Esophagus muscularis mucosa (tissue), 4 donors: ENCODE results near the gene CNR2. TPM values are rescaled to one million over a fixed set of nuclear protein-coding genes. Genes with fewer than 3 reads are reported as not detected.
"Not testable (repeated sequence)": the region's sequence is repeated elsewhere in the genome, so short reads cannot be mapped to it uniquely, and the experiment has no call there.

Experiments
- DNase-seq: peaks from one replicate; pipeline ENCODE4 v3.0.0-alpha.2; 2017; ENCODE audit errors: extremely low spot score
- H3K27ac ChIP-seq, 4 donors: fragments of 200-600 bp; sonication (generic); replicated peaks in 1 of 4; 1 replicate in 3 of 4; 2 replicates in 1 of 4; pipeline ENCODE4 v1.5.1; 2016 to 2019; ENCODE audit warnings: mild to moderate bottlenecking in 1 of 4
- H3K27me3 ChIP-seq, 4 donors: fragments of 200-600 bp; sonication (generic); one replicate each; pipeline versions ENCODE4 v1.5.1 to v1.6.0; 2016 to 2019
- H3K36me3 ChIP-seq, 4 donors: fragments of 200-600 bp; sonication (generic); one replicate each; pipeline ENCODE4 v1.5.1; 2016 to 2019
- H3K4me1 ChIP-seq, 4 donors: fragments of 200-600 bp; sonication (generic); one replicate each; pipeline ENCODE4 v1.5.1; 2016 to 2019
- H3K4me3 ChIP-seq, 4 donors: fragments of 200-600 bp; sonication (generic); 1 replicate in 2 of 4; 2 replicates in 2 of 4; pipeline ENCODE4 v1.5.1; 2016 to 2019; ENCODE audit warnings: mild to moderate bottlenecking in 4 of 4, moderate library complexity in 1 of 4
- H3K9me3 ChIP-seq, 4 donors: fragments of 200-600 bp; sonication (generic); 1 replicate in 3 of 4; 2 replicates in 1 of 4; pipeline ENCODE4 v1.5.1; 2016 to 2019
- CTCF ChIP-seq, 3 experiments: fragments of 200-600 bp in 2 of 3; fragments of 450-650 bp in 1 of 3; sonication (generic) in 2 of 3; IDR thresholded peaks; one replicate each; pipeline ENCODE4 v1.5.1; 2017 to 2019; ENCODE audit warnings: antibody characterized with exemption in 3 of 3, mild to moderate bottlenecking in 2 of 3, moderate library complexity in 1 of 3
- EP300 ChIP-seq: sonication (generic); formaldehyde crosslinking; IDR thresholded peaks from one replicate; pipeline ENCODE4 v1.6.1; 2017; ENCODE audit warnings: antibody characterized with exemption
- POLR2A ChIP-seq: fragments of 450-650 bp; IDR thresholded peaks from one replicate; pipeline ENCODE4 v1.6.1; 2017; ENCODE audit warnings: antibody characterized with exemption, moderate library complexity, mild to moderate bottlenecking, low read depth
- POLR2AphosphoS5 ChIP-seq, 2 donors: sonication (generic); formaldehyde crosslinking; IDR thresholded peaks; one replicate each; pipeline ENCODE4 v1.6.1; 2017; ENCODE audit warnings: antibody characterized with exemption in 2 of 2
- WGBS: methylation state at CpG from one replicate; pipeline ENCODE4 v1.1.5; 2018; 5-methylcytosine and 5-hydroxymethylcytosine counted together
- intact Hi-C: fragments of 100-400 bp; cut with DNase I; formaldehyde crosslinking; loops from one replicate; pipeline ENCODE4 v1.15.1; 2023
- total RNA-seq, 4 donors: library from RNA; depleted of rRNA; stranded (reverse); fragments of >200 nt; gene quantifications; one replicate each; pipeline versions ENCODE4 v1.1.0 to v1.2.1, GENCODE V29; 2016

The CNR2 gene
- total RNA-seq, 4 donors from 2014 or later, result 0.17 TPM; not detected in 3

DNA sequence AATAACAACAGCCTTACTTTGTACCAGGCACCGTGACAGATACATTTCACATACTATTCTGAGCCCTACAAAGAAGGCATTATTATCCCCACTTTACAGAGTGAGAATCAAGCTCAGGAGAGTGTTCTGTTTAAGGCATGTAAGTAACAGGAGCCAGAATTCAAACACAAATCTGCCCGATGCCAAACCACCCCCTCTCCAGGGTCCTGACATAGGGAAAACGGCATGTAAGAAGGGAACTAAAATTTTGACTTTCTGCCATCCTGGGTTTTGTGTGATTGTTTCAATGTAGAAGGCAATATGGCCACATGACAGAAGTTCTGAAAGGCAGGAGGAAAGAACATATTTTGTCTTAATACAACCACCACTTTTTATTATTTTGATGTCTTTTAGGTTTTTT lies 50.5 kb downstream of the CNR2 start:
- TF ChIP-seq POLR2AphosphoS5 (IDR thresholded peaks at IDR 0.05) (no peak), POLR2A (no peak), EP300 (no peak)
- Histone ChIP-seq H3K4me1 (peaks cover 9 to 24% (median 15%) of the 10 kb centered on the region in 4 donors), H3K27me3 (no peaks in the 10 kb centered on the region), H3K36me3 (peaks cover 18 to 74% (median 62%) of the 10 kb centered on the region in 4 donors), H3K27ac (no peak overlapping the region), H3K4me3 (no peak overlapping the region), H3K9me3 (no peaks in the 10 kb centered on the region)
- intact Hi-C loops, result no loop called here
- DNase-seq, result no peak
- whole genome bisulfite sequencing, result 59% methylated on average over 3 of the region's 3 CpGs

DNA sequence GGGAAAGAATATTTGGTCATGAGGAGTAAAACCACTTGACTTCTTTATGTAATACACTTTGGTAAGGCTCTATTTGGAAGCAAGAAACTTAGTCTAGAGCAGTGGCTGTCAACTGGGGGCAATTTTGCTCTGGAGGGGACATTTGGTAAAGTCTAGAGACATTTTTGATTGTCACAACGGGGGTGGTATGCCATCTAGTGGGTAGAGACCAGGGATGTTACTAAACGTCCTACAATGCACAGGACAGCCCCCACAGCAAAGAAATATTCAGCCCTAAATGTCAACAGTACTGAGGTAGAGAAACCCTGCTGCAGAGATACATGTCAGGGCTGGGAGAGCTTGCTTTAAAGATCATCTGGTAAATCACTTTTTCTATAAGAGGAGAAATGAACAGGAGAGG lies 58.6 kb downstream of the CNR2 start:
- DNase-seq, result no peak
- Histone ChIP-seq H3K9me3 (no peaks in the 10 kb centered on the region), H3K4me1 (peaks cover 0 to 2% (median 0%) of the 10 kb centered on the region in 4 donors), H3K36me3 (peaks cover 9 to 62% (median 43%) of the 10 kb centered on the region in 4 donors), H3K27ac (no peak overlapping the region), H3K4me3 (no peak overlapping the region), H3K27me3 (no peaks in the 10 kb centered on the region)
- TF ChIP-seq POLR2AphosphoS5 (IDR thresholded peaks at IDR 0.05) (no peak), POLR2A (no peak), CTCF (IDR thresholded peaks at IDR 0.05) (no peak), EP300 (no peak)
- WGBS, result 40% methylated on average over 2 of the region's 2 CpGs
- intact Hi-C loops, result no loop called here

- DNase-seq, intact Hi-C loops, H3K27me3 ChIP-seq, H3K9me3 ChIP-seq, H3K4me3 ChIP-seq, H3K27ac ChIP-seq: not testable (repeated sequence)
- H3K36me3 ChIP-seq, result peaks cover 6 to 59% (median 31%) of the 10 kb centered on the region in 4 donors
- H3K4me1 ChIP-seq, result peaks cover 0 to 12% (median 1%) of the 10 kb centered on the region in 4 donors
- no CpG with 5 or more reads among the region's 34 CpGs for WGBS
Measured at GRCh38 chr1:23853124-23853523, 60.0 kb downstream of the CNR2 start.

DNA sequence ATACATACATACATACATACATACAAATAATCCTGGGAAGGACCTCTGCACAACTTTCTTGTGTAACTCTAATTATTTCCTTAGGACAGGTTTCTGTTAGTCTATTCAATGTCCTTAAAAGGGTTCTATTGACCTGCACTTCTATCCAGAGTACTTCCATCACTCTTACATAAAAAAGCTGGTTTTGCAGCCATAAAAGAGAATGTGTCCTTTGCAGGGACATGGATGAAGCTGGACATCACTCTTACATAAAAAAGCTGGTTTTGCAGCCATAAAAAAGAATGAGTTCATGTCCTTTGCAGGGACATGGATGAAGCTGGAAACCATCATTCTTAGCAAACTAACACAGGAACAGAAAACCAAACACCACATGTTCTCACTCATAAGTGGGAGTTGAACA lies 61.8 kb downstream of the CNR2 start:
- H3K4me1 ChIP-seq, result peaks cover 0 to 12% (median 1%) of the 10 kb centered on the region in 4 donors
- H3K27me3 ChIP-seq, H3K27ac ChIP-seq, H3K4me3 ChIP-seq, DNase-seq, H3K9me3 ChIP-seq, intact Hi-C loops: not testable (repeated sequence)
- H3K36me3 ChIP-seq, result peaks cover 4 to 59% (median 26%) of the 10 kb centered on the region in 4 donors

DNA sequence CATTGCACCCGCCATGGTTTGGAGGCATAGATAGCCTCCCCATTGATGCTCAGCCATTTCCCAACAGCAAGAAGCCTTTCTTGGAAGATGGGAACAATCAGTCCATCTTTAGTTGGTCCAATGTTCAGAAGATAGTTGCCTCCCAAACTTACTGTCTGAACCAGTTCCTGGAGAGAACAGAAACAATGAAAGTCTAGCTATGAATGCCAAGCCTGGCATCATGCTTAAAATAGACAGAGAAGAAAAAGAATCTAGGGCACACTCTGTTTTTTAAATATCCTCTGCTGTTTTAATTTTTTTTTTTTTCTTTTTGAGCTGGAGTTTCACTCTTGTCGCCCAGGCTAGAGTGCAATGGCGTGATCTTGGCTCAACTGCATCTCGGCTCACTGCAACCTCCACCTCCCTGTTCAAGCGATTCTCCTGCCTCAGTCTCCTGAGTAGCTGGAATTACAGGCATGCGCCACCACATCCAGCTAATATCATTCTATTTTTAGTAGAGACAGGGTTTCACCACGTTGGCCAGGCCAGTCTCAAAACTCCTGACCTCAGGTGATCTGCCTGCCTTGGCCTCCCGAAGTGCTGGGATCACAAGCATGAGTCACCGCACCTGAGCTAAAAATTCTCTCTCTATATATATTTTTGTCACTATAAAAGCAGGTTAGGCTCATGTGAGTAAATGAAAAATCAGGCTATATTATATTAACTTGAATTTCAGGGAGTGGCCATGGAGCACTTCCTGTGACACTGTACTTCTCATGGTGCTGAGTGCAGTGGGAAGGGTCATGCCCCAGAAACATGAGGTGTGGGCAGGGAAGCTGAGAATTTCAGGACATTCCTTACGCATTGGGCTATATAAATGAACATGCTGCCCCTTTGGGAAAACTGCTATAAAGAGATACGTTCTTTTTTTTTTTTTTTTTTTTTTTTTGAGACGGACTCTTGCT lies 64.2 kb downstream of the CNR2 start:
- H3K36me3 ChIP-seq, result peaks cover 14 to 60% (median 37%) of the 10 kb centered on the region in 4 donors
- peaks cover 0 to 12% (median 1%) of the 10 kb centered on the region in 4 donors for H3K4me1 ChIP-seq
- peak overlapping the region; percentile 24 to 56 (median 48) for H3K27ac ChIP-seq
- TF ChIP-seq POLR2AphosphoS5 (IDR thresholded peaks at IDR 0.05) (peak in 1 of 2 donors; percentile 14), POLR2A (no peak)
- no peaks in the 10 kb centered on the region for H3K9me3 ChIP-seq
- DNase-seq, result no peak
- WGBS, result 84% methylated on average over 12 of the region's 12 CpGs
- intact Hi-C loops, result no loop called here
- H3K4me3 ChIP-seq, result no peak overlapping the region
- H3K27me3 ChIP-seq, result no peaks in the 10 kb centered on the region

DNA sequence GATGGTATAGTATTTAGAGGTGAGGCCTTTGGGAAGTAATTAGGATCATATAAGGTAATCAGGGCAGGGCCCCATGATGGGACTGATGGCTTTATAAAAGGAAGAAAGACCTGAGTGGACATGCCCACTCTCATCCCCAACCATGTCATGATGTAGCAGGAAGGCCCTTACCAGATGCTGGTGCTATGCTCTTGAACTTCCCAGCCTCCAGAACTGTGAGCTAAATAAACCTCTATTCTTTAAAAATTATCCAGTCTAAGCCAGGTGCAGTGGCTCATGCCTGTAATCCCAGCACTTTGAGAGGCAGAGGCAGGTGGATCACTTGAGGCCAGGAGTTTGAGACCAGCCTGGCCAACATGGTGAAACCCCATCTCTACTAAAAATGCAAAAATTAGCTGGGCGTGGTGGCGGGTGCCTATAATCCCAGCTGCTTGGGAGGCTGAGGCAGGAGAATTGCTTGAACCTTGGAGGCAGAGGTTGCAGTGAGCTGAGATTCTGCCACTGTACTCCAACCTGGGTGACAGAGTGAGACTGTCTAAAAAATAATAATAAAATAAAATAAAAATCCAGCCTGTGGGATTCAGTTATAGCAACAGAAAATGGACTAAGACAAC lies 65.6 kb downstream of the CNR2 start:
- H3K9me3 ChIP-seq, H3K27me3 ChIP-seq, intact Hi-C loops, DNase-seq, H3K27ac ChIP-seq, H3K4me3 ChIP-seq: not testable (repeated sequence)
- Histone ChIP-seq H3K36me3 (peaks cover 14 to 60% (median 37%) of the 10 kb centered on the region in 4 donors), H3K4me1 (peaks cover 0 to 12% (median 1%) of the 10 kb centered on the region in 4 donors)
- WGBS, result 94% methylated on average over 2 of the region's 2 CpGs

GRCh38 chr1:23845163-23845562 lies 68.0 kb downstream of the CNR2 start:
- peaks cover 14 to 48% (median 34%) of the 10 kb centered on the region in 4 donors for H3K36me3 ChIP-seq
- TF ChIP-seq POLR2AphosphoS5 (IDR thresholded peaks at IDR 0.05) (no peak), CTCF (IDR thresholded peaks at IDR 0.05) (no peak), POLR2A (no peak), EP300 (no peak)
- no peaks in the 10 kb centered on the region for H3K27me3 ChIP-seq
- no peak for DNase-seq
- WGBS, result 100% methylated on average over 2 of the region's 2 CpGs
- H3K9me3 ChIP-seq, result no peaks in the 10 kb centered on the region
- H3K4me1 ChIP-seq, result peaks cover 0 to 12% (median 1%) of the 10 kb centered on the region in 4 donors
- no peak overlapping the region for H3K4me3 ChIP-seq
- intact Hi-C loops, result no loop called here
- H3K27ac ChIP-seq, result no peak overlapping the region
